ENCODE measurements around the gene USP32.
A peak's percentile ranks its signal among the peaks of the same experiment; 100 is the strongest.
"Not testable (repeated sequence)": the region's sequence is repeated elsewhere in the genome, so short reads cannot be mapped to it uniquely, and the experiment has no call there.

The USP32 gene

GRCh38 chr17:60293580-60294335, 98.2 kb downstream of the USP32 start:
- no peak for DNase-seq

- no peak for DNase-seq
Measured at GRCh38 chr17:60292697-60293096, 99.2 kb downstream of the USP32 start.

- DNase-seq = no peak
Measured at GRCh38 chr17:60284709-60285108, 107.2 kb downstream of the USP32 start.

- no peak for DNase-seq
Measured at GRCh38 chr17:60283816-60284215, 108.1 kb downstream of the USP32 start.

GRCh38 chr17:60280673-60281072, 111.3 kb downstream of the USP32 start:
- DNase-seq = no peak

GRCh38 chr17:60278237-60278636, 113.7 kb downstream of the USP32 start:
- no peak for DNase-seq

- DNase-seq = no peak
Measured at GRCh38 chr17:60277258-60277657, 114.7 kb downstream of the USP32 start.

GRCh38 chr17:60269417-60269816, 122.5 kb downstream of the USP32 start:
- no peak for DNase-seq

- DNase-seq = no peak
Measured at GRCh38 chr17:60260540-60260939, 131.4 kb downstream of the USP32 start.

GRCh38 chr17:60258313-60258712, 133.6 kb downstream of the USP32 start:
- no peak for DNase-seq

GRCh38 chr17:60256174-60256573, 135.8 kb downstream of the USP32 start:
- no peak for DNase-seq

GRCh38 chr17:60253048-60253447, 138.9 kb downstream of the USP32 start:
- no peak for DNase-seq

GRCh38 chr17:60252459-60252858, 139.5 kb downstream of the USP32 start:
- no peak for DNase-seq

GRCh38 chr17:60249290-60249826, 142.6 kb downstream of the USP32 start:
- DNase-seq = no peak

GRCh38 chr17:60248618-60249289, 143.2 kb downstream of the USP32 start:
- no peak for DNase-seq

GRCh38 chr17:60247836-60248461, 144.0 kb downstream of the USP32 start:
- no peak for DNase-seq

GRCh38 chr17:60244656-60245055, 147.3 kb downstream of the USP32 start:
- DNase-seq = no peak

GRCh38 chr17:60240290-60240689, 151.6 kb downstream of the USP32 start:
- no peak for DNase-seq

- no peak for DNase-seq
Measured at GRCh38 chr17:60231691-60232090, 160.2 kb downstream of the USP32 start.

GRCh38 chr17:60231234-60231633, 160.7 kb downstream of the USP32 start:
- DNase-seq = peak in 1 of 2 donors; percentile 1

GRCh38 chr17:60230358-60230757, 161.6 kb downstream of the USP32 start:
- DNase-seq = no peak

GRCh38 chr17:60229188-60229802, 162.6 kb downstream of the USP32 start:
- no peak for DNase-seq

- DNase-seq = not testable (repeated sequence)
Measured at GRCh38 chr17:60227276-60227675, 164.7 kb downstream of the USP32 start.

Data from CD4-positive, alpha-beta T cell treated with Interleukin-4 for 1 hour (primary cell).